Measurements from ENCODE around the gene FAM114A2.
A peak's percentile ranks its signal among the peaks of the same experiment; 100 is the strongest.
"Not testable (repeated sequence)": the region's sequence is repeated elsewhere in the genome, so short reads cannot be mapped to it uniquely, and the experiment has no call there.

FAM114A2 gene

GRCh38 chr5:154038707-154039457, at the start of gene FAM114A2, which contains the start of gene MFAP3:
Gene FAM114A2 (minus strand): TSS chr5:154038910. CDS start chr5:154034953, 3,957 bp downstream.
Gene MFAP3 (plus strand): TSS chr5:154038967. CDS start chr5:154049723, 10,756 bp downstream.
- peak; percentile 78 to 89 for DNase-seq (ENCODE audit: low read depth in 2 of 2)

- no peak for DNase-seq (ENCODE audit: low read depth in 2 of 2)
These were observed 48.5 kb upstream of the FAM114A2 start for GRCh38 chr5:154087260-154087659.

- DNase-seq (ENCODE audit: low read depth in 2 of 2) = no peak
These were observed 47.9 kb upstream of the FAM114A2 start for GRCh38 chr5:154086641-154087040.

GRCh38 chr5:154086146-154086545, 47.4 kb upstream of the FAM114A2 start:
- DNase-seq (ENCODE audit: low read depth in 2 of 2) = no peak

GRCh38 chr5:154084062-154084639, 45.4 kb upstream of the FAM114A2 start:
- no peak for DNase-seq (ENCODE audit: low read depth in 2 of 2)

- no peak for DNase-seq (ENCODE audit: low read depth in 2 of 2)
These were observed 42.5 kb upstream of the FAM114A2 start for GRCh38 chr5:154081246-154081645.

- no peak for DNase-seq (ENCODE audit: low read depth in 2 of 2)
These were observed 39.6 kb upstream of the FAM114A2 start for GRCh38 chr5:154078272-154078671.

GRCh38 chr5:154077696-154078095, 39.0 kb upstream of the FAM114A2 start:
- DNase-seq (ENCODE audit: low read depth in 2 of 2) = no peak

GRCh38 chr5:154076240-154076922, 37.7 kb upstream of the FAM114A2 start:
- DNase-seq (ENCODE audit: low read depth in 2 of 2) = no peak

GRCh38 chr5:154072414-154073171, 33.9 kb upstream of the FAM114A2 start:
- DNase-seq (ENCODE audit: low read depth in 2 of 2) = peak; percentile 69 to 88

- DNase-seq (ENCODE audit: low read depth in 2 of 2) = no peak
These were observed 33.2 kb upstream of the FAM114A2 start for GRCh38 chr5:154071799-154072413.

GRCh38 chr5:154069854-154070253, 31.1 kb upstream of the FAM114A2 start:
- not testable (repeated sequence) for DNase-seq (ENCODE audit: low read depth in 2 of 2)

- no peak for DNase-seq (ENCODE audit: low read depth in 2 of 2)
These were observed 27.3 kb upstream of the FAM114A2 start for GRCh38 chr5:154065971-154066370.

GRCh38 chr5:154063372-154063771, 24.7 kb upstream of the FAM114A2 start:
- no peak for DNase-seq (ENCODE audit: low read depth in 2 of 2)

- no peak for DNase-seq (ENCODE audit: low read depth in 2 of 2)
These were observed 21.9 kb upstream of the FAM114A2 start for GRCh38 chr5:154060606-154061005.

GRCh38 chr5:154059583-154059982, 20.9 kb upstream of the FAM114A2 start:
- no peak for DNase-seq (ENCODE audit: low read depth in 2 of 2)

GRCh38 chr5:154059039-154059430, 20.3 kb upstream of the FAM114A2 start:
- DNase-seq (ENCODE audit: low read depth in 2 of 2) = no peak

- no peak for DNase-seq (ENCODE audit: low read depth in 2 of 2)
These were observed 19.6 kb upstream of the FAM114A2 start for GRCh38 chr5:154058055-154059038.

GRCh38 chr5:154055201-154055600, 16.5 kb upstream of the FAM114A2 start:
- no peak for DNase-seq (ENCODE audit: low read depth in 2 of 2)

- no peak for DNase-seq (ENCODE audit: low read depth in 2 of 2)
These were observed 14.8 kb upstream of the FAM114A2 start for GRCh38 chr5:154053468-154053867.
